ENCODE results near the gene GIMAP5.

Gene GIMAP5

GRCh38 chr7:150781961-150782360 is 44.7 kb downstream of the GIMAP5 start:
- Histone ChIP-seq H3K27me3 (ENCODE audit: low read depth, low read length) (peaks cover 8% of the 10 kb centered on the region; the same call in 1 of the 2 replicates), H3K9me3 (ENCODE audit: insufficient read depth, low read length) (no peaks in the 10 kb centered on the region), H3K4me2 (ENCODE audit: low read length) (no peak overlapping the region), H2AFZ (ENCODE audit: low read depth, low read length) (0 out of 2 replicates have a peak overlapping the region, but pooled peaks have one; percentile 15), H3K9ac (ENCODE audit: low read length) (no peak overlapping the region), H3K4me1 (ENCODE audit: low read length) (peaks cover 49% of the 10 kb centered on the region), H4K20me1 (ENCODE audit: insufficient read depth, low read length) (no peaks in the 10 kb centered on the region), H3K27ac (ENCODE audit: low read length) (no peak overlapping the region), H3K4me3 (ENCODE audit: low read length) (no peak overlapping the region), H3K79me2 (ENCODE audit: low read length) (no peaks in the 10 kb centered on the region), H3K36me3 (replicated peaks; ENCODE audit: low read depth, low read length) (no peaks in the 10 kb centered on the region)
- TF ChIP-seq EZH2phosphoT487 (IDR thresholded peaks at IDR 0.05; ENCODE audit: low read depth) (no peak), CTCF (IDR thresholded peaks at IDR 0.05; ENCODE audit: low read depth, low read length) (no peak)

DNA sequence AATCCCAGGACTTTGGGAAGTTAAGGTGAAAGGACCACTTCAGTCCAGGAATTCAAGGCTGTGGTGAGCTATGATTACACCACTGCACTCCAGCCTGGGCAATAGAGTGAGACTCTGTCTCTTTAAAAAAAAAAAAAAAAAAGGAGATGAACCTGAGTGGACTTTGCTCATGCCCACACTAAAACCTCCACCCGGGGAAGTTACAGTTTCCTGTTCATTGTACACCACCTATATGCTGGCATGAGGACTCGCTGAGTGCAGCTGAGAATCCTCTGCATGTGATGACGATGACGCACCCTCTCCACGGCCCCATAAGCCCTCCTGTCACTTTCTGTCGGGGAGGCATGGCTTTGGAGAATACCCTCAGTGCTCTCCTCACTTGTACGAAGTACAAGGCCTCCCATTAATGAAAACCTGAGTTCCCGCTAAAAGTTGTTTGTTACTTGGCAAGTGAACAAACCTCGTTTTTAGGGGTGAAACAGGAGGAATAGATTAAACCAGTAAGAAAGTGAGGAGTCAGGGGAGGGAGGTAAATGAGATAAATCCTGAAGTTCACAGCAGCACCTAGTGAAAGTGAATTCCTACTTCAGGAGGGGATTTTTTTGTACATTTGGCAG is 47.0 kb downstream of the GIMAP5 start:
- no peaks in the 10 kb centered on the region for H4K20me1 ChIP-seq (ENCODE audit: insufficient read depth, low read length)
- H3K4me2 ChIP-seq (ENCODE audit: low read length): peak overlapping the region; percentile 3
- TF ChIP-seq CTCF (IDR thresholded peaks at IDR 0.05; ENCODE audit: low read depth, low read length) (no peak), EZH2phosphoT487 (IDR thresholded peaks at IDR 0.05; ENCODE audit: low read depth) (no peak)
- H3K27ac ChIP-seq (ENCODE audit: low read length): peak overlapping the region; percentile 0; the same call in 1 of the 2 replicates
- H3K36me3 ChIP-seq (replicated peaks; ENCODE audit: low read depth, low read length): no peaks in the 10 kb centered on the region
- H3K9me3 ChIP-seq (ENCODE audit: insufficient read depth, low read length): no peaks in the 10 kb centered on the region
- peaks cover 64% of the 10 kb centered on the region for H3K4me1 ChIP-seq (ENCODE audit: low read length)
- peak overlapping the region; percentile 24; the same call in 1 of the 2 replicates for H3K9ac ChIP-seq (ENCODE audit: low read length)
- no peak overlapping the region for H3K4me3 ChIP-seq (ENCODE audit: low read length)
- H3K27me3 ChIP-seq (ENCODE audit: low read depth, low read length): no peaks in the 10 kb centered on the region
- H3K79me2 ChIP-seq (ENCODE audit: low read length): no peaks in the 10 kb centered on the region
- 0 out of 2 replicates have a peak overlapping the region, but pooled peaks have one; percentile 63 for H2AFZ ChIP-seq (ENCODE audit: low read depth, low read length)

DNA sequence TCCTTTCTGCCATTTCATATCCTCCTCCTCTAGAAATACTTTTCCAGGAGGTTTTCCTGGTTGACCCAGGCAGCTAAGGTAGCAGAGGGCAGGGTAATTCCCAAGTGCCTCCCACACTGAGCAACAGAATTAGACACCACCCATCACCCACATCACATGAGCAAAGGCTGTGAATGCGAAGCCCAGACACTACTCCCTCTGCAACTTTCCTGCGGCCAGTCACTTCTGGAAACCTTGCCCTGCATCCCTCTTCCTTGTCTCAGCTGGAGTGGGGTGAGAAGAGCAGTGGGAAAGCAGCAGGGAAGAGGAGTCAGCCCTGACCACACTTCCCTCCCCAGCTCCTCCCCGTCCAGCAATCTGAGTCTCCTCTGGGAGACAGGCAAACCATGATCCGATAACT is 47.7 kb downstream of the GIMAP5 start:
- peaks cover 64% of the 10 kb centered on the region for H3K4me1 ChIP-seq (ENCODE audit: low read length)
- peak overlapping the region; percentile 0; the same call in 1 of the 2 replicates for H3K27ac ChIP-seq (ENCODE audit: low read length)
- H3K9ac ChIP-seq (ENCODE audit: low read length): no peak overlapping the region
- no peak overlapping the region for H3K4me3 ChIP-seq (ENCODE audit: low read length)
- no peaks in the 10 kb centered on the region for H3K27me3 ChIP-seq (ENCODE audit: low read depth, low read length)
- no peaks in the 10 kb centered on the region for H3K79me2 ChIP-seq (ENCODE audit: low read length)
- H3K4me2 ChIP-seq (ENCODE audit: low read length): 0 out of 2 replicates have a peak overlapping the region, but pooled peaks have one; percentile 3
- TF ChIP-seq CTCF (IDR thresholded peaks at IDR 0.05; ENCODE audit: low read depth, low read length): no peak
- TF ChIP-seq EZH2phosphoT487 (IDR thresholded peaks at IDR 0.05; ENCODE audit: low read depth): no peak
- peak overlapping the region; percentile 63; the same call in 1 of the 2 replicates for H2AFZ ChIP-seq (ENCODE audit: low read depth, low read length)
- H3K9me3 ChIP-seq (ENCODE audit: insufficient read depth, low read length): no peaks in the 10 kb centered on the region
- H4K20me1 ChIP-seq (ENCODE audit: insufficient read depth, low read length): no peaks in the 10 kb centered on the region
- H3K36me3 ChIP-seq (replicated peaks; ENCODE audit: low read depth, low read length): no peaks in the 10 kb centered on the region

- no peaks in the 10 kb centered on the region for H3K36me3 ChIP-seq (replicated peaks; ENCODE audit: low read depth, low read length)
- peaks cover 51% of the 10 kb centered on the region for H3K4me1 ChIP-seq (ENCODE audit: low read length)
- H4K20me1 ChIP-seq (ENCODE audit: insufficient read depth, low read length): no peaks in the 10 kb centered on the region
- no peaks in the 10 kb centered on the region for H3K9me3 ChIP-seq (ENCODE audit: insufficient read depth, low read length)
- H3K79me2 ChIP-seq (ENCODE audit: low read length): no peaks in the 10 kb centered on the region
- peak overlapping the region; percentile 70 for H3K9ac ChIP-seq (ENCODE audit: low read length)
- H3K27me3 ChIP-seq (ENCODE audit: low read depth, low read length): no peaks in the 10 kb centered on the region
- peak overlapping the region; percentile 94 for H2AFZ ChIP-seq (ENCODE audit: low read depth, low read length)
- H3K27ac ChIP-seq (ENCODE audit: low read length): peak overlapping the region; percentile 81
- peak overlapping the region; percentile 75 for H3K4me2 ChIP-seq (ENCODE audit: low read length)
- TF ChIP-seq EZH2phosphoT487 (IDR thresholded peaks at IDR 0.05; ENCODE audit: low read depth) (no peak), CTCF (IDR thresholded peaks at IDR 0.05; ENCODE audit: low read depth, low read length) (peak; percentile 51)
- H3K4me3 ChIP-seq (ENCODE audit: low read length): peak overlapping the region; percentile 35; the same call in 1 of the 2 replicates
These were observed 50.4 kb downstream of the GIMAP5 start for GRCh38 chr7:150787321-150788281.
